Stimulated activated CD4-positive, alpha-beta T cell treated with anti-CD3 and anti-CD28 coated beads, Interleukin-4, amount 100 ng/mL, for 48 hours (primary cell): ENCODE data around the gene PDIA5.
"Not testable (repeated sequence)": the region's sequence is repeated elsewhere in the genome, so short reads cannot be mapped to it uniquely, and the experiment has no call there.

Source experiments
- DNase-seq, 2 donors: peaks; one replicate each; pipeline ENCODE4 v3.0.0-alpha.2; 2020; ENCODE audit warnings: low read depth in 2 of 2

The PDIA5 gene

GRCh38 chr3:123150449-123151215, 83.8 kb downstream of the PDIA5 start:
- DNase-seq = no peak

DNA sequence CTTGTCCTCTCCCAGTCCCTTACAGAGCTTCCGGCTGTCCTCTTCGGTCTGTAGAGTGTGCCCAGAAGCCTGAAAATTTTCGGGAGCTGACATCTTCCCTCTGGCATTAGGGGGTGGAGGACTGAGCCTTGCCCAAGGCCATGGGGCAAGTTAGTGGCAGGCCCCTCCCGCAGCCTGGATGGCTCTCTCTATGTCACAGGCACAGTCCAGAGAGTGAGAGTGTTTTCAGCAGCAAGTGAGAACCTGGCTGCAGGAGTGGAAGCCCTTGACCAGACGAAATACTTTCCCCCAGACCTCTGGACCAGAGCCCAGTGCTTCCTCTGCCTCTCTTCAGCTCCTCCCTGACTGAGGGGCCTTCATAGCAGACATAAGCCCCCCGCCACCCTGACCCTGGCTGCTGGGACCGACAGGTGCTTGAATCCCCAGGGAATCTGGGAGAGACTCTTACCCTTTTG, 84.5 kb downstream of the PDIA5 start:
- no peak for DNase-seq

DNA sequence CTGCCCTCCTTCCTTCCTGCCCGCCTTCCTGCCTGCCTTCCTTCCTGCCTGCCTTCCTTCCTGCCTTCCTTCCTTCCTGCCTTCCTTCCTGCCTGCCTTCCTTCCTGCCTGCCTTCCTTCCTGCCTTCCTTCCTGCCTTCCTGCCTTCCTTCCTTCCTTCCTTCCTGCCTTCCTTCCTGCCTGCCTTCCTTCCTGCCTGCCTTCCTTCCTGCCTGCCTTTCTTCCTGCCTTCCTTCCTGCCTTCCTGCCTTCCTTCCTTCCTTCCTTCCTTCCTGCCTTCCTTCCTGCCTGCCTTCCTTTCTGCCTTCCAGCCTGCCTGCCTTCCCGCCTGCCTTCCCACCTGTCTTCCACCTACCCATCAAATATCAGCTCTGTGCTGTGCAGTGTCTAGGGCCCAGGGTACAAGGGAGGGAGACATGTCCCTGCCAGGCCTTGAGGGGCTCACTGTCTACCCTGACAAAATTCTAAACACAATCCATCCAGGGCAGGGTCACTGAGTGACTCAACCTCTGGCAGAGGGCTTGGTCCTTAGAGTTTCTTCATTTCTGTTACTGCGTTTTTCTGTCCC, 85.1 kb downstream of the PDIA5 start:
- not testable (repeated sequence) for DNase-seq

DNA sequence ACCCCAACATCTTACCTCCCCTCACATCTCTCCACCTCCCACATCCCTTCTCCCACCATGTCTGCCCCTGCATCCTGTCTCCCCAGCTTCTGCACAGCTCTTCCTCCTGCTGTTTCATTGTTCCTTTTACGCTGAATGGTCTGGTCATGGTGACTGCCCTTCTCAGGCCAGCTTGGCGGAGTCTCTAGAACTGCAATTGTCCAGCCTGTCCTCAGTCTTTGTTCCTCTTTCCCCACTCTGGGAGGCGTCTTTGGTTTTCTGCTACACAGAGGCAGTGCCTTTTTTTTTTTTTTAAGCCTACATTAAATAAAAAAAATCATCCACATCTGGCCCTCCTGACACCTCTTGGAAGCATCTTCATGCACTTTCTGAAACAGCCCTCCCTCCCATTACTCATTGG, 85.9 kb downstream of the PDIA5 start:
- no peak for DNase-seq

GRCh38 chr3:123153125-123154019, 86.5 kb downstream of the PDIA5 start:
- no peak for DNase-seq

DNA sequence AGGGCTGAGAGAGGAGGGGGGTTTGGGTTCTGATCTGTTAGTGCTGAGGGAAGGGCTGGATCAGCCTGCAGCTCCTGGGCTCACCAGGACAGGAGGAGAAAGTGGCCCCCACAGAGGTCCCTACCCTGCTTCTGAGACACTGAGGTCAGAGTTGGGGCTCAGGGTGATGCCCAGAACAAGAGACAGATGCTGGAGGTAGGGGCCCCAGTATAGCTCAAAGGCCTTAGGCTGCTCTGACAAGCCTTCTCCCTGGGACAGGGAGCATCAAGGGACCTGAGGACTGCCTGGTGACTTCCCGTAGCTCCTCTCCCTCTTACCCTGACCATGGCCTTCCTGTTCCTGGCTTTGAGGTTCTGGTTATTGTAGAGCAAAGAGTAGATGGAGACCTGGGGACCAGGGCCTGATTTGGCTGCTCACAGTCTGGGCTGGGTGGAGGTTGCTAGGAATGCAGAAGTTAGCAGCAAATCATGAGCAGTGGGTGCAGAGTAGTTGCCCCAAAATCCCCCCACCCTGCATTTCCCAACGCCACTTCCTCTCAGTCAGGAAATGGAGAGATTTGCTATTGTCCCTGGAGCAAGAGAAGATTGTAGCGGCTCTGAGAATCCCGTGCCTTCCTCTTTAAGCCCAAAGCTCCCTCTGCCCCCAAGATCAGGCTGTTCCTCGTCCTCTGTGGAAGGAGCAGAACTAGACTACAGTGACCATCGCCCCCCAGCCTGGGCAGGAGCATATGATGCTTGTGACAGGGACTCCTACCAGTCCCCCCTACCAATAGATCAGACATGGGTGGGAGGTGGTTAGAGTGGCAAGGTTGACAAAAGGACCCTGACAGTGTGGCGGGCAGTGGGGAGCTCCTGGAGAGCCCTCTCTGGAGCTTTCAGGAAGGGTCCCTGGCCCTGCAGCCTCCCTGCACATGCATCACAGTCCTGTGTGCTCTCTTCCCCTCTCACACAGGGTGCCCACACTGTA, 87.5 kb downstream of the PDIA5 start:
- no peak for DNase-seq

- no peak for DNase-seq
These were observed 88.7 kb downstream of the PDIA5 start for GRCh38 chr3:123155471-123156011.

DNA sequence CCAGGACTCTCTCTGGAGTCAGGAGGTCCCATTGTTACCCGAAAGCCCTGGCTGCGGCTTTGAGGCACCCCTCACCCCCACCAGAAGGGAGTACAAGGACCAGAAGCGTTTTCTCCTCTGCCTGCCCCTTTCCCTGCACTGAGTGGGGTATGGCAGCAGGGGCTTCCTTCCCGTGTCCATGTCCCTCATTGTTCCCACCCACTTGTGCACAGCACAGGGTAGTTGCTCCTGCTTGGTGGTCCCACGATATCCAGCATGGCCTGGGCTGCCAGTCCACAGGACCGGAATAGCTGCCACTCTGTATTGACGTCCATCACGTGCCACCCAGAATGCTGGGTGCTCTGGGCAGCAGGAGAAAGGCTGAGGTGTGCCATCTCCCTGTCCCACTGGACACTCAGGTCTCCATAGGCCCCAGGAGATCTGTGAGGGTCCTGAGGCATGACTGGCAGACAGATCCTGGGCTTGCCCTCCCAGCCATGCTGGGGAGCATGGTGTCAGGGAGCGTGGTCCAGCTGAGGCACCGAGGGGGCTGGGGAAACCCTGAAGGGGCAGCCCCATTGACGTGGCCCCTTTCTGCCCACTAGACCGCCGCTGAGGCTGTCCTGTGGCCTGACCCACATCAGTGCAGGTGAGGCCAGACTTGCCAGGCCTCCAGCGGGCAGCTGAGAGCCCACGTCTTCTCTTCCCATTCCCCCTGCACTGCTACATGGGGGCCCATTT, 89.6 kb downstream of the PDIA5 start:
- DNase-seq = no peak

DNA sequence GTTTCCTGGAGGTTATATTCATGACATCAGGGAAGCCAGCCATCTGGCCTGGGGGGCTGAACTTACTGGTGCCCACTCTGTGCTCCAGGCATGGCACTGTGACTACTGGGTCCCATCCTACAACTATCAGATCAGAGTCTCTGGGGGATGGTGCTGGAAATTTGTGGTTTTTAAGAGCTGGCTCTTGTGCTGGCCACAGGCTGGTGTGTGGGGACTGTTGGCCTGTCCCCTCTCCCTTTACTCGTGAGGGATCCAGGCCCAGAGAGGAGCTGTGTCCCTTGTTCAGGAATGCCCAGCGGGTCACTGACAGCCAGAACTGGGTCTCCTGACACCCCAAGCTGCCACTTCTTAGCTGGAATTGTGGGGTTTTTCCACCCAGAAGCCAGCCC, 90.4 kb downstream of the PDIA5 start:
- DNase-seq = no peak

GRCh38 chr3:123157598-123158287, 90.9 kb downstream of the PDIA5 start:
- DNase-seq = no peak

DNA sequence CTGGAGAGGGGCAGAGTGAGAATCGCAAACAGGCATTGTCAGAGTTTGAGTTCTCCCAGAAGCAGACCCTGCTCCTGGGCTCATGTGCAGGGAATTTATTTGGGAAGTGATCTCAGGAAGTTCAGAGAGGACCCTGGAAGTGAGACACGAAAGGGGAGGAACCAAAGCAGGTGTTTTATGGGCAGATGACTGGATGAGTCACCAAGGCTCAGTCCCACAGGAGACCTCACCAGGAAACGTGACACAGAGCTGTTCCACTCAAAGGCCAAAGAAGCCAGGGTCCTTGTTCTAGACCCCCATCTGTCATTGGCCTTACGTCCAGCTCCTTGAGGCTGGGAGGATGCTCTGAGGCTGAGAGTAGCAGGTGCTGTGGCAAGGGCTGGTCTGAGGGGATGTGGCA, 91.5 kb downstream of the PDIA5 start:
- no peak for DNase-seq

GRCh38 chr3:123158899-123159390, 92.1 kb downstream of the PDIA5 start:
- no peak for DNase-seq

DNA sequence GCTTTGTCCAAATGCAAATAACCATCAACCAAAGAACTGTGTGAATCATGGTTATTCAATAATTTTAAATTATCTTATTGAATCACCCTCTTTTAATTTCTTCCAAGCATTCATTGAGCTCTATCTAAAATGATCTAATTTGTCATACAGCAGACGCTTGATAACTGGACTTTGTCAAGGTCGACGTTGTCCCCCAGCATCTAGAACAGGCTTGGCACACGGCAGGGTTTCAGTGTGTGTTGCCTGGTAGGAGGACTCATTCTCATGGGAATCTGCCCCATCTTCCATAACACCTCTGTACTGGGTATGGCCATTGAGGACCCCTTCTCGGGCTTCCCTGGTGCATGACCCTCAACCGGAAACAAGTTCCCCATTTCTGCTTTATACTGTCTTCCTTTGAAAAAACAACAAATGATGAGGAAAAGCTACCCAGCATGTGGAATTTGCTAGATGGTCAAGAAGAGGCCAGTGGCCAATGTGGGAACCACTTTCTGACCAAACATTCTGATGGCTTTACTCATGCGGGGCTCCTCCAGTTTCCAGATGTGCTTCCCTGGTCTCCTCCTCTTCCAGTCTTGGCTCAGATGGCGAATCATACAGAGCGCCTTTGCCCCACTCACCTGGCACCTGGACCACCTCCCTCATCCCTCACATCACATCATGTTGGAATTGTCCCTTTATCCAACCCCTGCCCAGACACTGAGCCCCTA, 93.3 kb downstream of the PDIA5 start:
- DNase-seq = no peak

- no peak for DNase-seq
These were observed 94.3 kb downstream of the PDIA5 start for GRCh38 chr3:123161167-123161566.

GRCh38 chr3:123163141-123163540, 96.3 kb downstream of the PDIA5 start:
- no peak for DNase-seq

DNA sequence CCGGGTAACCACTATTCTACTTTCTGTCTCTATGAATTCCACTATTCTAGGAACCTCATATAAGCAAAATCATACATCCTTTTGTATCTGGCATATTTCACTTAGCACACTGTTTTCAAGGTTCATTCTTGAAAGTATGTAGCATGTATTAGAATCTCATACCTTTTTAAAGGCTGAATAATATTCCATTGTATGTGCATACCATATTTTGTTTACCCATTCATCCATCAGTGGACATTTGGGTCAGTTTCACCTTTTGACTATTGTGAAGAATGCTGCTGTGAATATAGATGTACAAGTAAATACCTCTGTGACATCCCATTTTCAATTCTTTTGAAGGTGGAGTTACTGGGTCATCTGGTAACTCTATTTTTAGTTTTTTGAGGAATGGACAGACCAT, 98.3 kb downstream of the PDIA5 start:
- no peak for DNase-seq

- DNase-seq = no peak
These were observed 100.9 kb downstream of the PDIA5 start for GRCh38 chr3:123167686-123168085.

DNA sequence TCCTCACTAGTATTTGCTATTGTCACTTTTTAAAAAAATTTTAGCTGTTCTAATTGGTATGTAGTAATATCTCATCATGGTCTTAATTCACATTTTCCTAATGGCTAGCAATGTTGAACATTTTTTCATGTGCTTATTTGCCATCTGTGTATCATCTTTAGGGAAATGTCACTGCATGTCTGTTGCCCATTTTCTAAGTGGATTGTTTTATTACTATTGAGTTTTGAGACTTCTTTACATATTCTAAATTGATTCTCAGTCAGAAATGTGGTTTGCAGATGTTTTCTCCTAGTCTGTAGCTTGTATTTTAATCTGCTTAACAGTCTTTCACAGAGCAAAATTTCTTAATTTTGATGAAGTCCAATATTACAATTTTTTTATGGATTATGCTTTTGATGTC, 101.3 kb downstream of the PDIA5 start:
- no peak for DNase-seq

DNA sequence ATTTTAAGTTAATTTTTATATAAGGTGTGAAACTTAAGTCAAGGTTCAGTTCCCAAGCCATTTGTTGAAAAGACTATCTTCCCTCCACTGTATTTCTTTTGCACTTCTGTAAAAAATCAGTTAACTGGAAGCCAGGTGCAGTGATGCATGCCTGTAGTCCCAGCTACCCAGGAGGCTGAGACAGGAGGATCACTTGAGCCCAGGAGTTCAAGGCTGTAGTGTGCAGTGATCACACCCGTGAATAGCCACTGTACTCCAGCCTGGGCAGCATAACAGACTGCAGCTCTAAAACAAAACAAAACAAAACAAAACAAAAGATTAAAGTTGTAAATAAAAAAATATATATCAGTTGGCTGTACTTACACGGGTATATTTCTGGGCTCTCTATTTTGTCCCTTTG, 101.8 kb downstream of the PDIA5 start:
- DNase-seq = no peak
